ENCODE measurements around the gene PCNX2.

PCNX2 gene

DNA sequence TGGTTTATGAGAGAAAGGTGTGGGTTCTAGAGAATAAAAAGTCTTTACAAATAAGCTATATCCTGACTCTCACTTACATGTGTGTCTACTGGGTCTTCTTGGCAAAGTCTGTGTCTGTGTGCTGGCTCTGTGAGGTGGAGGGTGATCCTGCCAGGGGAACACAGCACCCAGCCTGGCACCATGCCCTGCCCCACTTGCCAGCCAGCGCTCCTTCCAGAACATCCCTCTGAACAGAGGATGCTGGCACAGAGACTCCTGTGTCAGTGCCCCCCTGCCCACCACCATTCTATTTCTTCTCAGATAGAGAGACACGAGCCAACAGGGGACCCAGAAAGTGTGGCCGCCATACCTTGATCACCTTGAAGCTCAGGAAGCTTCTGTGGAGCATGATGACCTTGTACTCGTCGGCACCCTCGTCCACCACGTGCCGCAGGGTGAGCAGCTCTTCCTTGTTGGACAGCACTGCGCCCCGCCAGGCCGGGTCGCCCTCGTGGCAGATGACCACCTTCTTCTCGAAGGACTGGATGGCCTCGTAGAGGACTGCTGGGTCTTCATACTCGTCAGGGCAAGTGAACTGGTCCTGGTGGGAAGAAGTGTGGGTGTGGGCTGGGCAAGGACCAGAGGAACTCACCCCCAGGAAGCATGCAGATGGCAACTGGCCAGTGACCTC lies 295.4 kb downstream of the PCNX2 start:
- TF ChIP-seq, protein P1, sequence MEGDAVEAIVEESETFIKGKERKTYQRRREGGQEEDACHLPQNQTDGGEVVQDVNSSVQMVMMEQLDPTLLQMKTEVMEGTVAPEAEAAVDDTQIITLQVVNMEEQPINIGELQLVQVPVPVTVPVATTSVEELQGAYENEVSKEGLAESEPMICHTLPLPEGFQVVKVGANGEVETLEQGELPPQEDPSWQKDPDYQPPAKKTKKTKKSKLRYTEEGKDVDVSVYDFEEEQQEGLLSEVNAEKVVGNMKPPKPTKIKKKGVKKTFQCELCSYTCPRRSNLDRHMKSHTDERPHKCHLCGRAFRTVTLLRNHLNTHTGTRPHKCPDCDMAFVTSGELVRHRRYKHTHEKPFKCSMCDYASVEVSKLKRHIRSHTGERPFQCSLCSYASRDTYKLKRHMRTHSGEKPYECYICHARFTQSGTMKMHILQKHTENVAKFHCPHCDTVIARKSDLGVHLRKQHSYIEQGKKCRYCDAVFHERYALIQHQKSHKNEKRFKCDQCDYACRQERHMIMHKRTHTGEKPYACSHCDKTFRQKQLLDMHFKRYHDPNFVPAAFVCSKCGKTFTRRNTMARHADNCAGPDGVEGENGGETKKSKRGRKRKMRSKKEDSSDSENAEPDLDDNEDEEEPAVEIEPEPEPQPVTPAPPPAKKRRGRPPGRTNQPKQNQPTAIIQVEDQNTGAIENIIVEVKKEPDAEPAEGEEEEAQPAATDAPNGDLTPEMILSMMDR (IDR thresholded peaks at IDR 0.05; ENCODE audit: low read depth, low read length, missing control alignments), result no peak
- in situ Hi-C loops (cut with HindIII; ENCODE audit: low pct_ligation_motif_present, low sequenced_read_pairs), result no loop called here
- no peak for DNase-seq
- no peak overlapping the region for H3K4me3 ChIP-seq (ENCODE audit: low read depth, low read length)
- H3K36me3 ChIP-seq (replicated peaks), result peaks cover 4% of the 10 kb centered on the region
- no peaks in the 10 kb centered on the region for H3K27me3 ChIP-seq (replicated peaks)
- H3K27ac ChIP-seq, result no peak overlapping the region

DNA sequence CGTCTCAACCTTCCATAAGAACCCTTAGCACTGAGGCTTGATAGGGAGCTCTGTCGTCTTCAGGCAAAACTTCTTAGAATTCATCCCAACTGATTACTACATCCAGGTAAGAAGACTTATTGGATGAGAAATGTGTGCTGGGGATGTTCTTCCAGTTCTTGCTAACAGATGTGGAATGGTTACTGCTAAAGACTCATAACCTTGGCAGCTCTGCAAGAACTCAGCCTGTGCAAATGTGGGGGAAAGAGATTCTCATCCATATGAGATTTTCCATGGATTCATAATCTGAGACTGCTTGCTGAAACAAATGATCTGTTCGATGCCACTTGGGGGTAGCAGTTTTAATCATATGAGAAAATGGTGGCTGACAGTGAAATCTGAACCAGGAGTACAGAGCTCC lies 296.9 kb downstream of the PCNX2 start:
- Histone ChIP-seq H3K4me3 (ENCODE audit: low read depth, low read length) (no peak overlapping the region), H3K27me3 (replicated peaks) (no peaks in the 10 kb centered on the region), H3K36me3 (replicated peaks) (peaks cover 4% of the 10 kb centered on the region), H3K27ac (no peak overlapping the region)
- TF ChIP-seq, protein P1 (IDR thresholded peaks at IDR 0.05; ENCODE audit: low read depth, low read length, missing control alignments), result no peak
- DNase-seq, result no peak
- in situ Hi-C loops (cut with HindIII; ENCODE audit: low pct_ligation_motif_present, low sequenced_read_pairs), result no loop called here

DNA sequence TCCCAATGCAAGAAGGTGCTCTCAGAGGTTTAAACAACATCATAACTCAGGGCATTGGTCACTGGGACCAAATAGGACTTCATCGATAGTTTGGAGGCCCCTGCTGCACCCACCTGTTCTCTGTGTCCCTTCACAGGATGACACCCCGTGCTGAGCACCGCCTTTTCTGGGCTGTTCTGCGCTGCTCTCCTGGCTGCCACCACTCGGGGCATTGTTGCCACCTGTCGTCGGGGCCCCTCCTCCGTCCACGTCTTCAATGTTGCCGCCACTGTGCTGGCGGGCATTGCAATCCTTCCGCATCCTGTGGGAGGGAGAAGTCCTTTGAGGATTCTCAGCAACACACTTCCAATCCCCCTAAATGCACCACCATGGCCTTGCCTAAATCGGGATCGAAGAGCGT lies 297.4 kb downstream of the PCNX2 start:
- Histone ChIP-seq H3K4me3 (ENCODE audit: low read depth, low read length) (no peak overlapping the region), H3K27me3 (replicated peaks) (no peaks in the 10 kb centered on the region), H3K27ac (no peak overlapping the region), H3K36me3 (replicated peaks) (peaks cover 4% of the 10 kb centered on the region)
- TF ChIP-seq, protein P1 (IDR thresholded peaks at IDR 0.05; ENCODE audit: low read depth, low read length, missing control alignments), result no peak
- in situ Hi-C loops (cut with HindIII; ENCODE audit: low pct_ligation_motif_present, low sequenced_read_pairs), result no loop called here
- DNase-seq, result no peak

DNA sequence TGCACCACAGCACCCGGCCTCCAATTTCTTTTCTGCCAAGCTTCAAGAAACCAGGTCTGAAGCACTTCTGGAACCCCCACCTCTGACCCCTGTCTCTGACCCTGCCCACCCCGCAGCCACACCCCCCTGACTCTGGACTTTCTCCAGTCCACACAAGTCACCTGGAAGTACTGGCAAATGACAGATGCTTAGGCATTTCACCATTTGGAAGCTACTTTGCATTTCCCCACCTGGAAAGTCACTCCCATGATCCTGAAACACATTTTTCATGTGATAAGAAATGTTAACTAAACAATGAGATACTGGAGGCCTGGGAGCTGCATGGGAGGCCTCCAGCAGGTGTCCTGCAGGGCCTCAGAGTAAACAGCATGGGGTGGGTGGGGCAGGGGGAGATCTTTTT lies 299.4 kb downstream of the PCNX2 start:
- Histone ChIP-seq H3K27me3 (replicated peaks) (no peaks in the 10 kb centered on the region), H3K36me3 (replicated peaks) (peaks cover 4% of the 10 kb centered on the region), H3K27ac (no peak overlapping the region), H3K4me3 (ENCODE audit: low read depth, low read length) (no peak overlapping the region)
- in situ Hi-C loops (cut with HindIII; ENCODE audit: low pct_ligation_motif_present, low sequenced_read_pairs), result no loop called here
- TF ChIP-seq, protein P1 (IDR thresholded peaks at IDR 0.05; ENCODE audit: low read depth, low read length, missing control alignments), result no peak
- DNase-seq, result no peak

DNA sequence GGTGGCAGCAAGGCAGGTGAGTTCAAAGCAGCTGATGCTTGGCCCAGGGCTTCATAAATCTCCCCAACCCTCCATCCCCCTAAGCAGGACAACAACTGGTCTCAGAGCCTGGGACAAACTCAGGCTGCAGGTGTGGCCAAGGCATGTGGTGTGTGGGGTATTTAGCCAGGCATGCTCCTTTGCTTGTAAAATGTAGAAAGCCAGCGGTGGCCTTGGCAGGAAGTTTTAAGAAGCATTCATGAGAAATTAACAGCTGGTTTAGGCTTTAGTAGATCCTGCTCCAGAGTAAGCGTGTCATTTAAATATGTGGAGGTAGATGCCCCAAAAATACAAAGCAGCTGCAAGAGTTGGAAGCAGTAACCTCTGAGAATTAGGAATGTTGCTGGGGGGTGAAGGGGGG lies 300.3 kb downstream of the PCNX2 start:
- H3K27me3 ChIP-seq (replicated peaks), result no peaks in the 10 kb centered on the region
- in situ Hi-C loops (cut with HindIII; ENCODE audit: low pct_ligation_motif_present, low sequenced_read_pairs), result no loop called here
- DNase-seq, result no peak
- H3K36me3 ChIP-seq (replicated peaks), result peaks cover 4% of the 10 kb centered on the region
- TF ChIP-seq, protein P1 (IDR thresholded peaks at IDR 0.05; ENCODE audit: low read depth, low read length, missing control alignments), result no peak
- H3K27ac ChIP-seq, result no peak overlapping the region
- no peak overlapping the region for H3K4me3 ChIP-seq (ENCODE audit: low read depth, low read length)

DNA sequence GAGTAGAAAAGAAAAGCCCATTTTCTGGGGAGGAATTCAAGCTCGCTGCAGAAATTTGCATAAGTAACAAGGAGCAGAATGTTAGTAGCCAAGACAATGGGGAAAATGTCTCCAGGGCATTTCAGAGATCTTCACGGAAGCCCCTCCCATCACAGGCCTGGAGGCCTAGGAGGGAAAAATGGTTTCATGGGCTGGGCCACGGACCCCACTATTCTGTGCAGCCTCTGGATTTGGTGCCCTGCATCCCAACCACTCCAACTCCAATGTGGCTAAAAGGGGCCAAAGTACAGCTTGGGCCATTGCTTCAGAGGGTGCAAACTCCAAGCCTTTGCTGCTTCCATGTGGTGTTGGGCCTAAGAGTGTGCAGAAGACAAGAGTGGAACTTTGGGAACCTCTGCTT lies 302.0 kb downstream of the PCNX2 start:
- H3K36me3 ChIP-seq (replicated peaks), result peaks cover 4% of the 10 kb centered on the region
- H3K27me3 ChIP-seq (replicated peaks), result no peaks in the 10 kb centered on the region
- DNase-seq, result no peak
- TF ChIP-seq, protein P1 (IDR thresholded peaks at IDR 0.05; ENCODE audit: low read depth, low read length, missing control alignments), result no peak
- no peak overlapping the region for H3K4me3 ChIP-seq (ENCODE audit: low read depth, low read length)
- no peak overlapping the region for H3K27ac ChIP-seq
- in situ Hi-C loops (cut with HindIII; ENCODE audit: low pct_ligation_motif_present, low sequenced_read_pairs), result no loop called here
